HG03039 (cell line): ENCODE results near the gene NABP2.
A peak's percentile ranks its signal among the peaks of the same experiment; 100 is the strongest.

Experiments
- ATAC-seq: cut with Tn5 transposase; IDR thresholded peaks from one replicate; pipeline ENCODE4 v1.9.1; 2021; ENCODE audit warnings: mild to moderate bottlenecking, moderate library complexity; ENCODE audit not compliant: unreplicated experiment

The NABP2 gene

DNA sequence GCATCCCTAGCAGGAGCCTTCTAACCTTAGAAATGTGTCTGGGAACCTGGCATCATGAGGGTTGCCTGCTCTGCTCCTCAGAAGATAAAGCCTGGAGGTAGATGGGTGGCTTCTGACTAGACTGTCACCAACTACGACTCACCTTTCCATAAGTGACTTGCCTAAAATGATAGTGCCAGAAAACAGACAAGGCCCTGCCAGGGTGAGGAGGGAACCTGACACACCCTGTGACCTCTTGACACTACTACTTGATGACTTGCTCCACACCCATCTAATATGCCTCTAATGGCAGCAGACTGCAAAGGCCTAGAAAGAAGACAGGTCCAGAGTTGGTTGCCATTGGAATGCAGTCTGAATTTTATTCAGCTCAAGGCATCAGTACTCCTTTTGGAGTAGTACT, 11.8 kb upstream of the NABP2 start:
- no peak for ATAC-seq

DNA sequence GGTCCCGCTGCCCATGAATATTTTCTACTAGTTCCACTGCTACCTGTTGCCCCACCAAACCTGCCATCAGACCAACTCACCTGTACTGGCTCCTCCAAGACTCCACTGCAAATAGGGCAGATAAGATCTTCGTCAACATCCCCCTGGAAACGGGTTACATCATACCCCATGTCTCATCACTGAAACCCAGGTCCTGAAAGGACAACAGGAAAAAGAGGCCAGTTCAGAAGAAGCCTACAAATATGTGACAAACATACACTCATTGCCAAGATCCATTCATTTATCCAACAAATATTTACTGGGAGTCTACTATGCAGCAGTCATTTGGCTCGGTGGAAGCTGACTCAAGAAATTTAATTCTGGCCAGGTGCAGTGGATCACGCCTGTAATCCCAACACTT, 10.3 kb upstream of the NABP2 start:
- no peak for ATAC-seq

DNA sequence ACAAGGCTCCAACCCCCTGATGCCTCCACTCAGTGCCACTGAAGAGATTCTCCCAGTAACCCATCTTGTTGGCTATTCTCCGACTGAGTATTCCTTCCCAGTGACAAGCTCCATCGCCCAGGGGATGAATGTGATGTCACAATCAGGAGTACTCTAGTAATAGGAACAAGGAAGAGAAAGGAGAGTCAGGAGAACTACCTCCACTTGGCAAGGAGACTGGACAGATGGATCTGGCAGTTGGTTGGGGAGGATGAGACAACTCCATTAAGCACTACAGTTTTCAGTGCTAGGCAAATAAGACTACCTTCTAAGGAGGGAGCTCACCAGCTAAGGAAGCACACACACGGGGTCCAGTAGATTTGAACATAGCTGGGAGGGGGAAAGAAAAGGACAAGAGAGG, 7.7 kb upstream of the NABP2 start:
- no peak for ATAC-seq

GRCh38 chr12:56219840-56220239, 4.3 kb upstream of the NABP2 start:
- ATAC-seq, result no peak

- no peak for ATAC-seq
These were observed 3.4 kb upstream of the NABP2 start for GRCh38 chr12:56220611-56221231.

GRCh38 chr12:56221232-56221756, 2.8 kb upstream of the NABP2 start:
- ATAC-seq, result no peak

DNA sequence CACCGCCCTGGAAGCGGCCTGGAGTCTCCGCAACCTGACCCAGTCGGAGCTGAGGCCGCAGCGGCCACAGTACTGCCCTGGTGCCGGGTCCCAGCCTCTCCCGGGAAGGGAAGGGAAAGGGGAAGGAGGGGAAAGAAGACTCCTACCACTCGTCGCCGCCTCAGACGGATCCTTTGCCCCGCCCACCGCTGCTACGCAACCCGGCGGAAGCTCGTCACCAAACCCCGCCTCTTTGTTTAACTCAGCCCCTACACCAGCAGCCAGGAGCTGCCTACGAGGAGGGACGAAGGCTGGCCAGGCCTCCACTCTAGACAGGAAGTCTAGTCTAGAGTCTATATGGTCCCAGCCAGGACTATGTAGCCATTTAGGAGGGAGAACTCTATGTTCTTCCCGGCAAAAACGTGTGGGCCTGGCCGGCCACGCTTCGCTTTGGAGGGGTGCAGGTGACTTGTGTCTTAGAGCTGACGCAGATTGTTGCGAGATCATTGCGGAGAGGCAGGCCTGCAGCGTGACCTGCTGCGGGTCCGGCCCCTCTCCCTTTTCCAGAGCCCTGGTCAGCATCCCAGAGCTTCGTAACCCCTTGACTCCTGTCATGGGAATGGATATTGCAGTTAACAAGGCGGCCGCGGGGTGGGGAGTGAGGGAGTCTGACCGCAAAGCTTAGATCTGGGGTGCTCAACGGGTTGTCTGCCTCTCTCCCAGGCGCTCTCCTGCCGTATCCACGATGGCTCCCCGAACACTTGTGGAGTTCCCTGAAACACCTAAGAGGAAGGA, 2.2 kb upstream of the NABP2 start, which contains the start of gene RNF41:
Gene RNF41 (minus strand): TSS at position 166 of the 774 bp plus-strand sequence. CDS start 7,875 bp downstream, outside the sequence.
- ATAC-seq, result peak; percentile 70

- ATAC-seq, result no peak
These were observed 1.6 kb upstream of the NABP2 start for GRCh38 chr12:56222531-56222895.

DNA sequence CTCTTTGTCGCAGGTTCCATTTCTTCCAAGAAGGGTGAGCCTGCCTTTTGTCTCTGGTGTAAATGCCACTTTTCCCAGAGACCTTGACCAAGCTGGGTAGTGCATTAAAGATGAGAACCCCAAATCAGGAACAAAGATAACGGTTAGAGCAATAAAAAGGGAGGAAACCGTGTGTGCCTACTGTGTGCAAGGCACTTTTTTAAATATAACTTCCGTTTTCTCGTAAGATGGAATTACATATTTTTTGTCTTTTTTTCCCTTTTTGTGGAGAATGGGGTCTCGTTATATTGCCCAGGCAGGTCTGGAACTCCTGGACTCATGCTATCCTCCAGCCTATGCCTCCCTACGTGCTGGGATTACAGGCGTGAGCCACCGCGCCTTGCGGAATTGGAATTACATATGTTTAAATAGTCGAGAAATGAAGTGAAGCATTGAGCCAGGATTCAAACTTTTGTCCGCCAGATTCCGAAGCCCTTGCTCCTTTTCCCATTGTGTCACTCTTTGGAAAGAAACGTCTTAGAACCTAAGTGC, 506 bp upstream of the NABP2 start:
- ATAC-seq, result no peak

DNA sequence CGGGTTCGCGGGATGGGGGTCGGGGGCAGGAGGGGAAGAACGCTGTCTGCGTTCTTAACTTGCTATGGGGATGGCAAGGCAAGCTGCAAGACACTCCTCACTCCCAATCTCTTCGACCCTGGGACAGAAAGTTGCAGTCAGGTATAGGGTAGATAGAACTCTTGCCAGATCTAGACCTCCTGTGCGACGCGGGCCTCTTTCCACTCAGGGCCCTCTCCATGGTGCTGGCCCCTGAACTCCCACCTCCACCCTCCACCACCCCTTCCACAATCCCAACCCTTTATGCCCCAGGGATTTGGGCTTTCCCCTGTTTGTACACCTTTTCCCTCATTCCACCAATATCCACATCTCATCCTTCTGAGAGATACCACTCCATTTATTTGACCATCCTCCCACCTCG, 812 bp downstream of the NABP2 start:
- ATAC-seq, result no peak

- no peak for ATAC-seq
These were observed 4.9 kb downstream of the NABP2 start for GRCh38 chr12:56229082-56229481.

GRCh38 chr12:56229916-56230431, 5.8 kb downstream of the NABP2 start, which contains the start of gene SLC39A5:
TSS of gene SLC39A5 (plus strand) at chr12:56230051. CDS start at chr12:56231275, 1,224 bp downstream.
- no peak for ATAC-seq

- ATAC-seq, result no peak
These were observed 6.5 kb downstream of the NABP2 start for GRCh38 chr12:56230432-56231183.

DNA sequence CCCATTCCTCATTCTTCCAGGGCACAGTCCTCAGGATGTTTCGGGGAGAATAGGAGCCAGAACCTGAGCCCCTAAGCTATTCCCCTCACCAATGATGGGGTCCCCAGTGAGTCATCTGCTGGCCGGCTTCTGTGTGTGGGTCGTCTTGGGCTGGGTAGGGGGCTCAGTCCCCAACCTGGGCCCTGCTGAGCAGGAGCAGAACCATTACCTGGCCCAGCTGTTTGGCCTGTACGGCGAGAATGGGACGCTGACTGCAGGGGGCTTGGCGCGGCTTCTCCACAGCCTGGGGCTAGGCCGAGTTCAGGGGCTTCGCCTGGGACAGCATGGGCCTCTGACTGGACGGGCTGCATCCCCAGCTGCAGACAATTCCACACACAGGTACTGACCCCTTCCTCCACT, 7.0 kb downstream of the NABP2 start:
- no peak for ATAC-seq

- ATAC-seq, result no peak
These were observed 10.7 kb downstream of the NABP2 start for GRCh38 chr12:56234746-56235436.

DNA sequence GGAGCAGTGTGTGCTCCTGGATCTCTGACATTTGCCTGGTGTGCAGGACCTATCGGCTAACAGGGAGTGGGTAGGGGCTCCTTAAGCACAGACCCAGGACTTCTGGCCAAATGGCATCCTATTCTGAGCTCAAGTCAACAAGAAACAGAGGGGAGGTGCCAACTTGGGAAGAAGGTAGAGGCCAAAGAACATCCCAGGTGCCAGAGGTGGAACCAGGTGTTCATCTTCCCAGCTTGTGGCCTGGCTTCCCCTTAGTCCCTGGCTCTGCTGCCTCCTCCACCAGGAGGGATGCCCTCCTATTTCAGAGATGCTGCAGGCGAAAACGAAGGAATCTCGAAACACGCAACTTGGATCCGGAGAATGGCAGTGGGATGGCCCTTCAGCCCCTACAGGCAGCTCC, 11.9 kb downstream of the NABP2 start:
- no peak for ATAC-seq

GRCh38 chr12:56236985-56237384, 12.8 kb downstream of the NABP2 start:
- ATAC-seq, result no peak

- no peak for ATAC-seq
These were observed 13.4 kb downstream of the NABP2 start for GRCh38 chr12:56237552-56237951.

GRCh38 chr12:56241424-56242303, 17.5 kb downstream of the NABP2 start:
- ATAC-seq, result no peak
